Measurements from ENCODE around the gene PLCL1.

DNA sequence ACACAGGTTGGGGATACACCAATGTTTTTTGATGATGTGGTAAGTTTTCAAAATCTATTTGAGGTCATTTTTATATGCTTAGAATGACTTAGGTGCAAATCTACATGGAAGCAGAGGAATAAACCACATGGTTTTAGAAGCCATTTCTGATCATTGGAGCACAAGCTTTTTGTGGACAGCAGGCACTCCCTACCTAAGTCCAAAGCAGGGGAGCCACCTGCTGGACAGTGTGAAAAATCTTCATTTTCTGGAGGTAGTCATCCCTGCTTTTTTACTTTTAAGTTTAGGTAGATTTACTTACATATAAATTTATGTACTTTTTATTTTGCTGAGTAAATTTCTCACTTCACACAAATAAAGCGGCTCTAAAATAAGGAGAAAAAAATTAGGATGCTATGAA, 323.2 kb downstream of the PLCL1 start:
- no peak for TF ChIP-seq POLR2AphosphoS5 (IDR thresholded peaks at IDR 0.05)
- TF ChIP-seq, protein P1, sequence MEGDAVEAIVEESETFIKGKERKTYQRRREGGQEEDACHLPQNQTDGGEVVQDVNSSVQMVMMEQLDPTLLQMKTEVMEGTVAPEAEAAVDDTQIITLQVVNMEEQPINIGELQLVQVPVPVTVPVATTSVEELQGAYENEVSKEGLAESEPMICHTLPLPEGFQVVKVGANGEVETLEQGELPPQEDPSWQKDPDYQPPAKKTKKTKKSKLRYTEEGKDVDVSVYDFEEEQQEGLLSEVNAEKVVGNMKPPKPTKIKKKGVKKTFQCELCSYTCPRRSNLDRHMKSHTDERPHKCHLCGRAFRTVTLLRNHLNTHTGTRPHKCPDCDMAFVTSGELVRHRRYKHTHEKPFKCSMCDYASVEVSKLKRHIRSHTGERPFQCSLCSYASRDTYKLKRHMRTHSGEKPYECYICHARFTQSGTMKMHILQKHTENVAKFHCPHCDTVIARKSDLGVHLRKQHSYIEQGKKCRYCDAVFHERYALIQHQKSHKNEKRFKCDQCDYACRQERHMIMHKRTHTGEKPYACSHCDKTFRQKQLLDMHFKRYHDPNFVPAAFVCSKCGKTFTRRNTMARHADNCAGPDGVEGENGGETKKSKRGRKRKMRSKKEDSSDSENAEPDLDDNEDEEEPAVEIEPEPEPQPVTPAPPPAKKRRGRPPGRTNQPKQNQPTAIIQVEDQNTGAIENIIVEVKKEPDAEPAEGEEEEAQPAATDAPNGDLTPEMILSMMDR (IDR thresholded peaks at IDR 0.05): peak; percentile 10 to 66 (median 46)

All from prostate gland (tissue), 2 donors.